ENCODE data around the gene CPA5.
"Not testable (repeated sequence)": the region's sequence is repeated elsewhere in the genome, so short reads cannot be mapped to it uniquely, and the experiment has no call there.

CPA5 gene

DNA sequence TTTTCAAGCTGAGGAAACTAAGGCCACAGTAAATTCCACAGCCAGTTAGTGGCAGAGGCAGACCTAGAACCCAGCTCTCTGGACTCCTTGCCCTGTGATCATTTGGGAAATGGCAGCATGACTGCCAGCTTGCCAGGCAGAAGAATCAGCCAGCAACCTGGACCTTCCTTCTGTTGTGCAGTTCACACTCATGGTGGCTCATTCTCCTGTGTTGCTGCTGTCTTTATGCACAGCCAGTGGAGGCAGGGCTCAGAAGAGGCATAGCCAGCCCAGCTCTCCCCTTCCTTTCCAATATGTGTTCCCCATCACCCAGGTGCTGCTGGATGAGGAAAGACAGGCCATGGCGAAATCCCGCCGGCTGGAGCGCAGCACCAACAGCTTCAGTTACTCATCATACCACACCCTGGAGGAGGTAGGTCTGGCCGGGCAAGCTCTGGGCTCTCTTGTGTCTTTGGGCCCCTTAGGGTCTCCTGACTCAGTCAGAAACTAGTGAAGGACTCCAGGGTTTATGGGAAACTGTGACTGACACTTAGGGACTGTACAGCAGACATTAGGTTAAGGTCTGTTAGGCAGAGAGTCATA lies 14.8 kb downstream of the CPA5 start:
- DNase-seq: no peak

DNA sequence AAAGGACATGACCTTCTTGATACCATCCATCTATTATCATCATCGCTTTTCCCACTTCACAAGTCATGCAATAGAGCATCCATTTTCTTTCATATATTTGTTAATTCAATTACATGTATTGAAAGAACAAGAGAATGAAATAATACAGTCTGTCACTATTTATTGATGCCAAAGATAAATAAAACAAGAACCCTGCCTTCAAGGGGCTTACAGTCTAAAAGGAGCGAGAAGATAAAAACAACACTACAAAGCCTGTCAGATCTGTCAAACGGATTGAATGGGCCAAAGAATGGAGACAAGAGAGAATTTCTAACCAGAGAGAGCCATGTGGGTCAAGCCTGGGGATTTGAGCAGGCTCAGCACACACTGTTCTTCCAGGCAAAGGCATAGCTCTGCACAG lies 15.9 kb downstream of the CPA5 start:
- DNase-seq: no peak

DNA sequence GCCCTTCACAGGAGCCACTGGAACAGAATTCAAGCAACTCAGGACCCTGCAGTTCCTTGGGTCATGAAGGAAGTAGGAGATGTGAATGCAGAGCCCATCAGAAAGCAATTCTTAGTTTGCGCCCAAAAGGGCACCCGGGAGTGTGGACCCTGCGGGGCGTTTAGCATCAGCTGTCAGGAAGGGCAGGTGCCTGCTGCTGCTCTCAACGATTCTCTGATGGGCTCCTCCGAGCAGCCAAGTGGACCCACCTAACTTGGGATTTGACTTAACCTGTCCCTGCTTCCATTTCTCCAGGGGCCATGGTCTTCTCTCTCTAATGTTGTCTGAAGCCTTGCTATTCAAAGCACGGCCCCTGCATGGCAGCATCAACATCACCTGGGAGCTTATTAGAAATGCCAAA lies 17.1 kb downstream of the CPA5 start:
- no peak for DNase-seq

DNA sequence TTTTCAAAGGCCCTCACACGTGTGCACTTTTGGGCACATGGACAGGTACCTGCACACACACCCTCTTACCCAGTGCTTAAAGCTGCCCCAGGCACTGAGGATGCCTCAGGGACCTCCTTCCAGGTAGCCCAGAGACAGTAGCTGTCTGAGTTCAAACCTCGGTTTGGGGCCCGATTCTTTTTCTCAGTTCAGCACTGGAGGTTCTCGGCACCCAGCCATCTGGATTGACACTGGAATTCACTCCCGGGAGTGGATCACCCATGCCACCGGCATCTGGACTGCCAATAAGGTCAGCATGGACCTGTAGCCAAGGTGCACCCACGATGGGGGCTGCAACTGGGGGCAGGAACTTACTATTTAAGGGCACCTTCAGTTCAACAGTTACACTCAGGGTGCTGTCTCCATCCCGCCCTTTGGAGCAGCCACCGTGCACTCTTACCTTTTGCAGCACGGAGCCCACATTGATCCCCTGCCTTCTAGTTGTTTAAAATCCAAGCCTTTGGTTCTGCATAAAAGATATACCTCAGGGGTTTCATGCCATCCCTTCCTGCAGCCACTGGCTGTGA lies 17.7 kb downstream of the CPA5 start:
- DNase-seq: no peak

DNA sequence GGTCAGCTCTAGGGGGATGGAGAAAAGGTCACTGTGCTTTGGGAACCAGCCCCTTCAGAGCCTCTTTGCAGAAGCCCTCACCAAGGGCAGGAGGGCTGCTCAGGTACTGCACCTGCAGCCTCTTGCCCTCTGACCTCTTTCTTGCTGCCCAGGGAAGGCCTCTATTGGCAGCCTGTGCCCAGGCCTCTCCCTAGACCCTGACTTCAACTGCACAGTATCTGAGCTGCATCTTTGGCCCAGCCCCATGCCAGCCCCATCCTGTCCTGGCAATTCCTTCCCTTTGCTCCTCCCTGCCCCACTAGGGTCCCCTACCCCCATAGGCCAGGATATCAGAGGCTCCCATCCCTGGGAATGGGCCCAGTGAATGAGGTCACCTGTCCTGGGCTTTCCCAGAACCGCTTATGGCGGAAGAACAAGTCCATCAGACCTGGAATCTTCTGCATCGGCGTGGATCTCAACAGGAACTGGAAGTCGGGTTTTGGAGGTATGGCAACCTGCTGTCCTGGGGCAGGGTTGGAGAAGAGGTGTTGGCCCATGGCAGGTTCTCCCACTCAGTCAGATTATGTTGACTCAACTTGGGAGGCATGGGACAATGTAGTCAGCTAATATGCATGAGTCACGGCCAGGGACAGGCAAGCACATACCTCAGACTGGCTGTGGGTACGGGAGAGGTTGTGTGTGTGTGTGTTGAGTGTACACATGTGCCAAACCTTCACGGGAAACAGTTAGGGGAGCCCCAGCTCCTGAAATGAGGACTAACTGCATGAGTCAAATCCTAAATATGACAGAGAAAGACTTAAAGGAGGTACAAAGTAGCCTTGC lies 18.6 kb downstream of the CPA5 start:
- no peak for DNase-seq

DNA sequence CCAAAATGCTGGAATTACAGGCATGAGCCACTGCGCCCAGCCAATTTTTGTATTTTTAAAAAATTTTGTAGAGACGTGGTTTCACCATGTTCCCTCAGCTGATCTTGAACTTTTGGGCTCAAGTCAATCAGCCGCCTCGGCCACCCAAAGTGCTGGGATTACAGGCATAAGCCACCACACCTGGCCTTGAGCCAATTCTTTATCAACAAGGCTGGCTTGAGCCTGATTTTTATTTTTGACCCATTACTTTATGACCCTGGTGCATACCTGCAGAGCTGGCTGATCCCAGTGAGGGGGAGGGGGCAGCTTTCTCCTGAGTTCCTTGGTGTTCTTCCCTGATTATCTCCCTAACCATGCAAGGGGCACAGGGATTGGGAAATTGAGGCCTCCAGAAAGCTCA lies 19.8 kb downstream of the CPA5 start:
- no peak for DNase-seq

DNA sequence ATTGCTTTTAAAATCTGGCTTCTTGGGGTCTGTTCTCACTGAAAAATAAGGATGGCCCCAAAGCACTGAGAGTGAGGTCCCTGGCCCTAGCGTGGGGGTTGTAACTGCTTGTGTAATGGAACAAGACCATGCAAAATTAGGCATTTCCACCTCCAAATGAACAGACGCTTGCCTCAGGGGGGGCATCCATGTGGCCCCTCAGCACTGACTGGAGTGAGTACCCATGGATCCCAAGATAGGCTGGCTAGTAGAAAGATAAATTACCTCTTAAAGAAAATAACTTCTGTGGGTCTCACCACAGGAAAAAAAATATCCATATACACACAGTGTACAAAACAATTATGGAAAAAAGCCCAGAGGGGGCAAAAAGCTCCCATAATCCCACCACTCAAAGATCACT lies 20.5 kb downstream of the CPA5 start:
- no peak for DNase-seq

DNA sequence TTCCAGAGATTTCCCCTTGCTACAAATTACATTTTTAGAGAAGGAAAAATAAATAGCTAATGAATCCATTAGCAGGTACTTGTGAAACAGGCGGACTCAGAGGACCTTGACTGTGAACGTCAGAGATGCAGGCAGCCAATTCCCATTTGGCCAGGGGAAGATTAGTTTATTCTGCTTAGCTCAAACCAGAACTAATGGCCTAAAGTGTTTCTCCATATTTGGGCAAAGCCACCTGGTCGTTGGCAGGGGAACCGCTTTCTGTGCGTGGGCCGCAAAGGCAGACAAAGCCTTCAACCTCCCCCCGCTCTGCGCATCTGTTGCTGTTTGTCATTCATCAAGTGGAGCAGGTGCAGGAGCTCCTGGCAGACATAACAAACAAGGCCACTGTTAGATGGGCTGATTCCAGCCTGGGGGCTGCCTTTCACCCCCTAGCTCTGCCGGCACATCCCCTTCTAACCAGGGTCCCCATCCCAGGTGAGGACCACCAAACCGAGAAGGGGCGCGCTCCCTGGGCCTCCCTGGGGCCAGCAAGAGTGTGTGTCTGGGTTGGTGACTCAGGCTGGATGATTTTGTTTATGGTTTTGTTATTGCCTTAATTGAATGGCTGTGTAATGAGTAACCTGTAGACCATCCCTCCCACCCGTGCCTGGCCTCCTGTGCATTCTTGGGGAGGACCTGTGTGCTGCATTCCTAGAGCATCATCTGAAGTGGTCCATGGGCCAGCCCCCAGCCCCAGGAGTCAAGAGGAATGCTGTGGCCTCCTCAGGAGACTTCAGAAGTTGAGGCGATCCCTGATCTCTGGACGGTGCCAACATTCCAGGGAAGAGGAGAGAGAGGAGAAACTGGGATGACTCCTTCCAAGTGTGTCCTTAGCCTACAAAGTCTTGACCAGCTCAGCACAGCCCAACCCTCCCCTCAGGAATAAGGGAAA lies 21.2 kb downstream of the CPA5 start:
- no peak for DNase-seq

DNA sequence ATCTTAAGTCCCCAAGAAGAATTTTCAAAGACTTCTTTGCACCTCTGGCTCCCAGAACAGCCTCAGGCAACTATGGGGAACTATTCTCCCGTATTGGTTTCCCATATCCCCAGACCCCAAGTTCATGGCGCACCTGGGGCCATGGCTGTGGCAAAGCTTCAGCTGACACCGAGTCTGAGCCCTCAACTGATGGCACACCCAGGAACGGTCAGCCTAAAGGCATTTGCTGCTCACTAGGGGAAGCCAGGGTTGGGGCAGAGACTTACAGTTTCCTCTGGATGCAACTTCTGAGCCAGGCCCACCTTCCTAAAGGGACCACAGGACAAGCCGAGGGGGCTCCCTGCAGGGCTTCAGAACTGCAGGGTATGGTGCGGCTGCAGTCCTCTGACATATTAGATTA lies 21.9 kb downstream of the CPA5 start:
- no peak for DNase-seq

DNA sequence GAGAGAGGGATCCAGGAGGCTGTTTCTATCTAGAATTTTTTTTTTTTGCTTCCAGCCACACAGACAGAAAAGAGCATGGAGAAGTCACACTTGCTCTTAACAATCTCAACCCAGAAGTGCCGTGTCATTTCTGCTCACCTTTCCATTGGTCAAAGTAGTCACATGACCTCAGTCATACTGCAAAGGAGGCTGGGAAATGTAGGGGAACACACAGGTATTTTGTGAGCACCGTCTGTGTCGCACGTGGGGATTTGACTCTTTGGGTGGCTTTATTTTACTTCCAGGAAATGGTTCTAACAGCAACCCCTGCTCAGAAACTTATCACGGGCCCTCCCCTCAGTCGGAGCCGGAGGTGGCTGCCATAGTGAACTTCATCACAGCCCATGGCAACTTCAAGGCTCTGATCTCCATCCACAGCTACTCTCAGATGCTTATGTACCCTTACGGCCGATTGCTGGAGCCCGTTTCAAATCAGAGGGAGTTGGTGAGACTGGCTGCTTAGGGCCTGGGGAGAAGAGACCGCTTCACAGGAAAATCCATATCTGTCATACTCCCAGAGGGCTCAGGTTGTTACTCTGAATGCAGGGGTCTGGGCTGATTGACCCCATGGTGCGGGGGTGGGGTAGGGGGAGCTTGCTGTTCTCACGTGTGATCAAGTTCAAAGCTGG lies 22.6 kb downstream of the CPA5 start:
- peak in 3 of 5 experiments; percentile 19 to 39 (median 23) for DNase-seq

DNA sequence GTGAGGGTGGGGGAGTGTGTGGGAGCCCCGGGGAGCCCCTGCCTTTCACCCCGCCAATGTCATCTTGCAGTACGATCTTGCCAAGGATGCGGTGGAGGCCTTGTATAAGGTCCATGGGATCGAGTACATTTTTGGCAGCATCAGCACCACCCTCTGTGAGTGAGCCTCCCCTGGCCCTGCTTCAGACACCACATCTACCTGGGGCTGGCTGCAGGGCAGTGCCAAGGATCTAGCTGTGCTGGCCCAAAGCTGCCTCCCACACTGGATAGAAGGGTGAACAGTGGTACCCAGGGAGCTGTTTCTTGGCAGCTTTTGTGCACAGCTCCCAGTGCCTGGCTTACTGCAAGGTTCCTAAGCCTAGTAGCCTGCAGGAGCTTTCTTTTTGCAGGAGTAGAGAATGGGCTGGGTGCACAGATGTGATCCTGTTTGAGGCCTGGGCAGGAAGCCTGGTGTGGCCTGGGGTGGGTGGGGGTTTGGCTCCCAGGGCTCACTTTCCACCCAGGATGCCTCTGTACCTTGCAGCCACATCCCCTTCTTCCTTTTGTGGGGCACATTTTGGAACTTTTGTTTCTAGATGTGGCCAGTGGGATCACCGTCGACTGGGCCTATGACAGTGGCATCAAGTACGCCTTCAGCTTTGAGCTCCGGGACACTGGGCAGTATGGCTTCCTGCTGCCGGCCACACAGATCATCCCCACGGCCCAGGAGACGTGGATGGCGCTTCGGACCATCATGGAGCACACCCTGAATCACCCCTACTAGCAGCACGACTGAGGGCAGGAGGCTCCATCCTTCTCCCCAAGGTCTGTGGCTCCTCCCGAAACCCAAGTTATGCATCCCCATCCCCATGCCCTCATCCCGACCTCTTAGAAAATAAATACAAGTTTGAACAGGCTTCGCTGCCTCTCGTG lies 23.5 kb downstream of the CPA5 start:
- DNase-seq: no peak

DNA sequence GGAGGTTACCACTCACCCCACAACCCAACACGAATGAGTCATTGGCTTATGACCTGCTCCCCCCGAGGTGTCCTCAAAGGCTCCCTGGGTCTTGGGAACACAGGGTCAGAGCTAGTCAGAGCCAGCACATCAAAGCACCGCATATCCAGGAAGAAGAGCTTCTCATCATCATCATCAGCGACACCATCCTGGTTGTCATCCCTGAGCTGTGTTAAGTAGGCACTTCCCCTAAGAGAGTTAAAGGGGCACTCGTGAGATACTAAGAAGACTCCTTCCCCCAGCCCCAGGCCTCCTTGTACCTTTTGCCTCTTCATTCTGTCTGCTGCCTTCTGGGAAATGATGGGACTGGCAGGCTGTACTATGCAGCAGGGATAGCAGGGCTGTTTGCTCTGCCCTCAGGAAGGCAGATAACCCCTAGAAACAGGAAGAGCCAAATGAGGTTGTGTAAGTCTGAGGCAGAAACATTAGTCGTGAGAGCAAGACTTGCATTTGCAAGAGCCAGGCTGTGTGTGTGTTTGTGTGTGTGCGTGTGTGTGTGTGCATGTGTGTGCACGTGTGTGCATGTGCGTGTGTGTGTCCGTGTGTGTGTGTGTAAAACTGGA lies 24.6 kb downstream of the CPA5 start:
- DNase-seq: no peak

DNA sequence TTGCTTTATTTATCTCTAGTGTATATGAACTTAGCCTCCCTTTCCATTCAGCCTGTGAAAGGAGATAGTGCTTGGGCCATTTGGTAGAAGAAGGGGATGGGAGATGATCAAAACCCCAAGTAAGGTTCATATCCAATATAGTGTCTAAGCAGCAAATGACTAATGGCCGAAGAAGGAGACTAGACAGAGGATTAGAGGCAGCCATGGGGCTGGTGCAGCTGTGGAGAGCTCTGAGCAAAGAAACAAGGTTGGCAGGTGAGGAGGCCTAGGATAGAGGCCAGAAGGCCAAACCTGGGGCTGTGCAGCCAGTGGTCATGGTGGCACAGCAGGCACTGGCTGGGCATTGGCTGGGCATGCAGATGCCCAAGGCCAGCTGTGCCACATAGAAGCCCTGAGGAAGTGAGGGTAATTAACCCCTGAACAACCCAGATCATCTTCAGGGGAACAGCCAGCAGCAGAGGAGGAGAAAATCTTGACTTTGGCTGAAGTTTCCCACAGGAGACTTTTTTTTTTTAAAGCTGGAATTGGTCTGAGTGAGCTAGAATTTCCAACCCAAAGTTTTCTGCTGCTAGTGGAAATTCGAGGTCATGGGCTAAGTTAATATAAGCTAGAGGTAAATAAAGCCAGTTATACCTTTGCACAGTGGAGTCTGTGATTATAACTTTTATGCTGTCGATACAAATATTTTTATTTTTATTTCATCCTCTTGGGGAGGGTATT lies 25.4 kb downstream of the CPA5 start:
- DNase-seq: no peak

DNA sequence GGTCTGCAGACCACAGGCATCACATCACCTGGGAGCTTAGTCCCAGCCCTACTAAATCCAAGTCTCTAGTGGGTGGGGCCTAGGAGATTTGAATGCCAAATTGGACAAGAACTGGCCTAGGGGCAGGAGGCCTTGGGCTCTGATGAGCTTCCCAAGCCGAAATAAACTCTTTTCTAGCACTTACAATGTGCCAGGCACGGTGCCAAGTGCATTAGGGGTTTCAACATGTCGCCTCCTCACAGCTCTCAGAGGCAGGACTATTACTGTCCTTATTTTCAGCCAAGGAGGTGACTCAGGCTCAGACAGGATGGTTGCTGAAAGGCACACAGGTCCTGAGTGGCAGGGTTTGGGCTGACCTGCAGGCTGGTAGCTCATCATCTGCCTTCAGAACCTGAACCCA lies 26.4 kb downstream of the CPA5 start:
- DNase-seq: no peak

DNA sequence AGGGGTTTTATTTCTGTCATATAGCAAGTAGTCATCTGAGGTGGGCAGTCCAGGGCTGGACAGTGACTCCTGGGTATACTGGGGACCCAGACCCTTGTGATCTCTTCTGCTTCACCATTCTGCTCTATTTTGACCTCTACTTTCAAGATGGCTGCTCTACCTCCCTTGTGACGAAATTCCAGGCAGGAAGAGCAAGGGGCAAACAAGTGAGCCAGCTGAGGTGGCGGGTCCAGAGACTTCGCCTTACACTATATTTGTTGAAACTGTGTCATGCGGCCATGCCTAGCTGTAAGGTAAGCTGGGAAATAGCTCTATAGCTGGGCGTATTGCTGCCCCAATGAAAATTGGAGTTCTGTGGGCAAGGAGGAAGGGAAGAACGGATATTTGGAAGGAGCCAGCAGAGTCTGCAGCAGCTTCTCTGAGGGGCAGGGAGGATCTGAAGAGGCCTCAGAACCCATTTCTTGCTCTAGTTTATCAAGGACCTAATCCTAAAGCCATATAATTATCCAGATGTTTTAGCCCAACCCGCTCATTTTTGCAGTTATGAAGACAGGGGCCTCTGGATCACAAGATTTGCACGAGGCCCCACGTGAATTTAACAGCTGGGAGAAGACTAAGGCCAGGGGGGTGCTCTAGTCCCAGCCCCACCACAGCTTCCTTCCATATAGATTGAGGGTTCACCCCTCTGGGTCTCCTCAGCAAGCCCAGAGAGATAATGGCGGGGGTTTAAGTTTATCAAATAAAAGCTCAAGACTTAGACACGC lies 28.0 kb downstream of the CPA5 start:
- DNase-seq: no peak

DNA sequence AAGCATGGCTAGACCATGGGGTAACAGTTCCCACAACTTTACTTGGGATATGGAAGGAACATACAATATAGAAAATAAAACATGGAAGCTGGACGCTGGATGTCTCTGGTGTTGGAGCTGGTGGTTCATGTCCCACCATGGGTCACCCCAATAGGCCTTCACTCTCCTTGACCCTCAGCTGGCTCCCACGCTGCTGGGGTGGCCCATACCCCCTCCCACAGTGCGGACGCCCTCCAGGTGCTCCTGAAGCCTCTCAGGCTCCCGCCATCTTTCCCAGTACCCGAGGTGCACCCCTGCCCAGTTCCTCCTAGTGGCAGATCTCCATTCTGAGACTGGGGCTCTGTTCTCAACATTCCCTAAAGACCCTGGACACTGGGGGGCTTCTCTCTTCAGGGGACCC lies 29.9 kb downstream of the CPA5 start:
- no peak for DNase-seq

DNA sequence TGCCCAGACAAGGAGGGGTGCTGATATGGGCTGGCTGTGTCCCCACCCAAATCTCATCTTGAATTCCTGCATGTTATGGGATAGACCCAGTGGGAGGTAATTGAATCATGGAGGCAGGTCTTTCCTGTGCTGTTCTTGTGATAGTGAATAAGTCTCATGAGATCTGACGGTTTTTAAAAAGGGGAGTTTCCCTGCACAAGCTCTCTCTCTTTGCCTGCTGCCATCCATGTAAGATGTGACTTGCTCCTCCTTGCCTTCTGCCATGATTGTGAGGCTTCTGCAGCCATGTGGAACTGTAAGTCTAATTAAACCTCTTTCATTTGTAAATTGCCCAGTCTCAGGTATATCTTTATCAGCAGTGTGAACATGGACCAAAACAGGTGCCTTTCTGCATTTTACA lies 31.8 kb downstream of the CPA5 start:
- DNase-seq: not testable (repeated sequence)

DNA sequence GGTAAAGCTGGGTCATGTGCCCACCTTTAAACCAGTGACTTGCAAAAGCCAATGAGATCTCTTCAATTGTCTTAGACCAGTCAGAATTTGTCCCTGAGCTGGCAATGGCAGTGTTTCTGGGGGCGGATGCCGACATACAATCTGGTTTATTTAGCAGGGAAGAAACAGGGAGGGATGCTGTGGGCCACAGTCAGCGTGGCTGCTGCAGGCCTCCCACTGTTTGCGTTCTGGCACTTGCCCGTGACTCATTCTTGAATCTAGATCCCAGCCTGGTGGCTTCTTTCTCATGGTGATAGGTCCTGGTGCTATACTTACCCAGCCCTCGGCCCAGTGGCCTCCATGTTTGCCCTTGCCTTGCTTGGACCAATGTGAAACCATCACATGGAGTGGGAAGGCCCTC lies 32.6 kb downstream of the CPA5 start:
- no peak for DNase-seq

DNA sequence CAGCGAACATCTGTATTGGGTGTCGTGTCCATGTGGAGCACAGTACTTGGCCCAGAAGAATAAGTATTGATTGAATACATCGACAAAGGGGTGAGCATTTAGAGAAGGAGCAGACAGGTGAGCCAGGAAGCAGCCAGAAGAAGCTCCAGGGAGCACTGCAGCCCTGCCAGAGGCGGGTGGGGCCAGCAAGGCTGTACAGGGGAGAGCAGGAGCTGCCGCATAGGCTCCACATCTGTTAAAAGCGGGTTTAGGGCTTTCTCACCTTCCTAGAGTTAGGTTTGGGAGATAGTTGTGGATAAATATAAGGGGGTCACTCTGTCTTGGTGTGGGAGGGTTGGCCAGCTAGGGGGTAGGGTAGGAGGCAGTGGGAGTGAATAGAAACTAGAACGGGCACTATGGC lies 34.4 kb downstream of the CPA5 start:
- no peak for DNase-seq

DNA sequence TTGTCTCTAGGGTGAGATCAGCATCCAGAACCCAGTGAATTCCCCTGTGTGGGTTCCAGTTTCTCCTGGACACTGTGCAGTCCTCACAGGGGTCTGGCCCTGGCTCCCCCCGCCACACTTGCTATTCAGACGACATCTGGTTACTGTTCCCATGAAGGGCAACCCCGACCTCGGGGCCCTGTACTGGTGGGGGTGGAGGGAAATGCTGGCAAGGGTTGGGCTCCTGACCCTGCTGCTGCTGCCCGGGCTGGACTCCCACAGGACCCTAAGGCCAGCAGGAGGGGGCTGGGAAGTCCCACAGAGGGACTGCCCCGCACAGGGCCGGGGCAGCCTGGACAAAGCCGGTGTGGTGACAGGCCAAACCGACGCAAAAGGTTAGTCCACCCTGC lies 34.9 kb downstream of the CPA5 start:
- no peak for DNase-seq
